Measurements from ENCODE around the gene CYB5D1. TPM values are rescaled to one million over a fixed set of nuclear protein-coding genes. Genes with fewer than 3 reads are reported as not detected.

Gene CYB5D1
- total RNA-seq, 1 donor, result 8.8 TPM

DNA sequence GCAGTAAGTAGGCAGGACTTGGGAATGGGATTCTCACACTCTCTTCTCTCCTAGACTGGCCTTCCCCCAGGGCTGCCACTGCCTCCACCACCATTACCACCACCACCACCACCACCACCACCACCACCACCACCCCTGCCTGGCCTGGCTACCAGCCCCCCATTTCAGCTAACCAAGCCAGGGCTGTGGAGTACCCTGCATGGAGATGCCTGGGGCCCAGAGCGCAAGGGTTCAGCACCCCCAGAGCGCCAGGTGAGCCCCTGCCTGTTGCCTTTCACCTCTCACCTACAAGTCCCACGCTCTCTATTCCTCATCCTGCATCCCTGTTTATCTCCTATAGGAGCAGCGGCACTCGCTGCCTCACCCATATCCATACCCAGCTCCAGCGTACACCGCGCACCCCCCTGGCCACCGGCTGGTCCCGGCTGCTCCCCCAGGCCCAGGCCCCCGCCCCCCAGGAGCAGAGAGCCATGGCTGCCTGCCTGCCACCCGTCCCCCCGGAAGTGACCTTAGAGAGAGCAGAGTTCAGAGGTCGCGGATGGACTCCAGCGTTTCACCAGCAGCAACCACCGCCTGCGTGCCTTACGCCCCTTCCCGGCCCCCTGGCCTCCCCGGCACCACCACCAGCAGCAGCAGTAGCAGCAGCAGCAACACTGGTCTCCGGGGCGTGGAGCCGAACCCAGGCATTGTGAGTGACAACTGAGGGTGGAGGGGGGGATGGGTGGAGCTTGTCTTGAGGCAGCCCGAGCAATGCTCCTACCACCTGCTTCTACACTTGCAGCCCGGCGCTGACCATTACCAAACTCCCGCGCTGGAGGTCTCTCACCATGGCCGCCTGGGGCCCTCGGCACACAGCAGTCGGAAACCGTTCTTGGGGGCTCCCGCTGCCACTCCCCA lies 10.8 kb upstream of the CYB5D1 start:
- no peak overlapping the region for H3K4me3 ChIP-seq (ENCODE audit: low read length)
- H3K4me1 ChIP-seq (ENCODE audit: insufficient read depth, low read length), result peaks cover 34% of the 10 kb centered on the region
- no peaks in the 10 kb centered on the region for H3K27me3 ChIP-seq (ENCODE audit: insufficient read depth, low read length)
- H3K9me3 ChIP-seq (ENCODE audit: low read depth, low read length), result no peaks in the 10 kb centered on the region

DNA sequence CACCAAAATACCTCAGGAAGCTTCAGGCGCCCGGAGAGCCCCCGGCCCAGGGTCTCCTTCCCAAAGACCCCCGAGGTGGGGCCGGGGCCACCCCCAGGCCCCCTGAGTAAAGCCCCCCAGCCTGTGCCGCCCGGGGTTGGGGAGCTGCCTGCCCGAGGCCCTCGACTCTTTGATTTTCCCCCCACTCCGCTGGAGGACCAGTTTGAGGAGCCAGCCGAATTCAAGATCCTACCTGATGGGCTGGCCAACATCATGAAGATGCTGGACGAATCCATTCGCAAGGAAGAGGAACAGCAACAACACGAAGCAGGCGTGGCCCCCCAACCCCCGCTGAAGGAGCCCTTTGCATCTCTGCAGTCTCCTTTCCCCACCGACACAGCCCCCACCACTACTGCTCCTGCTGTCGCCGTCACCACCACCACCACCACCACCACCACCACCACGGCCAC lies 9.6 kb upstream of the CYB5D1 start:
- H3K27me3 ChIP-seq (ENCODE audit: insufficient read depth, low read length), result no peaks in the 10 kb centered on the region
- no peak overlapping the region for H3K4me3 ChIP-seq (ENCODE audit: low read length)
- H3K4me1 ChIP-seq (ENCODE audit: insufficient read depth, low read length), result peaks cover 33% of the 10 kb centered on the region
- no peaks in the 10 kb centered on the region for H3K9me3 ChIP-seq (ENCODE audit: low read depth, low read length)

DNA sequence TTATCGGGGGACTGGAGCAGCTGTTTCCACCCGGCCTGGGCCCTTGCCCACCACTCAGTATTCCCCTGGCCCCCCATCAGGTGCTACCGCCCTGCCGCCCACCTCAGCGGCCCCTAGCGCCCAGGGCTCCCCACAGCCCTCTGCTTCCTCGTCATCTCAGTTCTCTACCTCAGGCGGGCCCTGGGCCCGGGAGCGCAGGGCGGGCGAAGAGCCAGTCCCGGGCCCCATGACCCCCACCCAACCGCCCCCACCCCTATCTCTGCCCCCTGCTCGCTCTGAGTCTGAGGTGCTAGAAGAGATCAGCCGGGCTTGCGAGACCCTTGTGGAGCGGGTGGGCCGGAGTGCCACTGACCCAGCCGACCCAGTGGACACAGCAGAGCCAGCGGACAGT lies 9.1 kb upstream of the CYB5D1 start:
- Histone ChIP-seq H3K4me3 (ENCODE audit: low read length) (no peak overlapping the region), H3K4me1 (ENCODE audit: insufficient read depth, low read length) (peaks cover 33% of the 10 kb centered on the region), H3K27me3 (ENCODE audit: insufficient read depth, low read length) (no peaks in the 10 kb centered on the region), H3K9me3 (ENCODE audit: low read depth, low read length) (no peaks in the 10 kb centered on the region)

DNA sequence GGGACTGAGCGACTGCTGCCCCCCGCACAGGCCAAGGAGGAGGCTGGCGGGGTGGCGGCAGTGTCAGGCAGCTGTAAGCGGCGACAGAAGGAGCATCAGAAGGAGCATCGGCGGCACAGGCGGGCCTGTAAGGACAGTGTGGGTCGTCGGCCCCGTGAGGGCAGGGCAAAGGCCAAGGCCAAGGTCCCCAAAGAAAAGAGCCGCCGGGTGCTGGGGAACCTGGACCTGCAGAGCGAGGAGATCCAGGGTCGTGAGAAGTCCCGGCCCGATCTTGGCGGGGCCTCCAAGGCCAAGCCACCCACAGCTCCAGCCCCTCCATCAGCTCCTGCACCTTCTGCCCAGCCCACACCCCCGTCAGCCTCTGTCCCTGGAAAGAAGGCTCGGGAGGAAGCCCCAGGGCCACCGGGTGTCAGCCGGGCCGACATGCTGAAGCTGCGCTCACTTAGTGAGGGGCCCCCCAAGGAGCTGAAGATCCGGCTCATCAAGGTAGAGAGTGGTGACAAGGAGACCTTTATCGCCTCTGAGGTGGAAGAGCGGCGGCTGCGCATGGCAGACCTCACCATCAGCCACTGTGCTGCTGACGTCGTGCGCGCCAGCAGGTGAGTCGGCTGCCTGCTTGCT lies 8.6 kb upstream of the CYB5D1 start:
- H3K4me3 ChIP-seq (ENCODE audit: low read length), result no peak overlapping the region
- no peaks in the 10 kb centered on the region for H3K9me3 ChIP-seq (ENCODE audit: low read depth, low read length)
- H3K4me1 ChIP-seq (ENCODE audit: insufficient read depth, low read length), result peaks cover 31% of the 10 kb centered on the region
- H3K27me3 ChIP-seq (ENCODE audit: insufficient read depth, low read length), result no peaks in the 10 kb centered on the region

DNA sequence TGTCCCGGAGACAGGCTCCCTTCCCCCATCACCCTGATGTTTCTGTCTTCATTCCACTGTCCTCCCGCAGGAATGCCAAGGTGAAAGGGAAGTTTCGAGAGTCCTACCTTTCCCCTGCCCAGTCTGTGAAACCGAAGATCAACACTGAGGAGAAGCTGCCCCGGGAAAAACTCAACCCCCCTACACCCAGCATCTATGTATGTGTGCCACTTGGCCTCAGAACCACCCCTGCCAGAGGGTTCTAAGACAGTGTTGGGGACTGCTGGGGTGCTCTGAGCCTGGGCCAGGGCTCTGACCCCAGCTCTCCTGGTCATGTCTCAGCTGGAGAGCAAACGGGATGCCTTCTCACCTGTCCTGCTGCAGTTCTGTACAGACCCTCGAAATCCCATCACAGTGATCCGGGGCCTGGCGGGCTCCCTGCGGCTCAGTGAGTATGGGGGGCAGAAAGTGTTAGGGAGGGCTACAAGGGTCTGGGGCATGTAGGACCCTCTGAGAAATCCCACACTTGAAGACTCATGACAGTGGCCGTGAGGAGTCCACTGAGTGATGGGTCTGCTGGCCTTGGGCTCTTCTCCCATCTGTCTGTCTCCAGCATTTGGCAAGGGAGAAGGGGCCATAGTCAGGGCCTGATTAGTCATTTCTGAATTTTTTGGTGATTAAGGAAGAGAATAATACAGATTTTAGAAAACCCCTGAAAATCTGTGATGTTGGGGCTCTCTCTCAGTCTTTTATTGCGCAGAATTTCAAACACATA lies 7.9 kb upstream of the CYB5D1 start:
- Histone ChIP-seq H3K9me3 (ENCODE audit: low read depth, low read length) (no peaks in the 10 kb centered on the region), H3K27me3 (ENCODE audit: insufficient read depth, low read length) (no peaks in the 10 kb centered on the region), H3K4me3 (ENCODE audit: low read length) (no peak overlapping the region), H3K4me1 (ENCODE audit: insufficient read depth, low read length) (peaks cover 24% of the 10 kb centered on the region)

DNA sequence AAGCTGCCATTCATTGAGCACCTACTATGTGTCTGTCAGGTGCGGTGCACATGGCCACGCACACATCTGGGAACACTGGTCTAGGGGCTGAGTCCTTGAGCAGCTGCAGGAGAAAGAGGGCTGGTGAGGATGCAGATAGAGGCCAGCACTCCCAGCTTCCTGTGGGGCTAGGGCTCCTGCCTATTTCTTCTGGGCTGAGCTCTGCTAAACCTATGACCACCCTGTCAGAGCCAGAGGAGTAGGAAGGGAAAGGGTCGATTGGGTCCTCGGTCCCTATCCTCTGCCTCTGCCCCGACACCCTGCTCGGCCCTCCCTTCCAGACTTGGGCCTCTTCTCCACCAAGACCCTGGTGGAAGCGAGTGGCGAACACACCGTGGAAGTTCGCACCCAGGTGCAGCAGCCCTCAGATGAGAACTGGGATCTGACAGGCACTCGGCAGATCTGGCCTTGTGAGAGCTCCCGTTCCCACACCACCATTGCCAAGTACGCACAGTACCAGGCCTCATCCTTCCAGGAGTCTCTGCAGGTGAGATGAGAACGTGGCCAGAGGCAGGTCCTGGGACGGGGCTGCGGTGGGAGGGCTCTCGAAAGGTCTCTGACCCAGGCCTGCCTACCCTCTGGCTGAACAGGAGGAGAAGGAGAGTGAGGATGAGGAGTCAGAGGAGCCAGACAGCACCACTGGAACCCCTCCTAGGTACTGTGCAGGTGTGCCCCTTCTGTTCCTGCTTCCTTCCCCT lies 6.9 kb upstream of the CYB5D1 start:
- Histone ChIP-seq H3K4me3 (ENCODE audit: low read length) (no peak overlapping the region), H3K4me1 (ENCODE audit: insufficient read depth, low read length) (peaks cover 25% of the 10 kb centered on the region), H3K9me3 (ENCODE audit: low read depth, low read length) (no peaks in the 10 kb centered on the region), H3K27me3 (ENCODE audit: insufficient read depth, low read length) (no peaks in the 10 kb centered on the region)

DNA sequence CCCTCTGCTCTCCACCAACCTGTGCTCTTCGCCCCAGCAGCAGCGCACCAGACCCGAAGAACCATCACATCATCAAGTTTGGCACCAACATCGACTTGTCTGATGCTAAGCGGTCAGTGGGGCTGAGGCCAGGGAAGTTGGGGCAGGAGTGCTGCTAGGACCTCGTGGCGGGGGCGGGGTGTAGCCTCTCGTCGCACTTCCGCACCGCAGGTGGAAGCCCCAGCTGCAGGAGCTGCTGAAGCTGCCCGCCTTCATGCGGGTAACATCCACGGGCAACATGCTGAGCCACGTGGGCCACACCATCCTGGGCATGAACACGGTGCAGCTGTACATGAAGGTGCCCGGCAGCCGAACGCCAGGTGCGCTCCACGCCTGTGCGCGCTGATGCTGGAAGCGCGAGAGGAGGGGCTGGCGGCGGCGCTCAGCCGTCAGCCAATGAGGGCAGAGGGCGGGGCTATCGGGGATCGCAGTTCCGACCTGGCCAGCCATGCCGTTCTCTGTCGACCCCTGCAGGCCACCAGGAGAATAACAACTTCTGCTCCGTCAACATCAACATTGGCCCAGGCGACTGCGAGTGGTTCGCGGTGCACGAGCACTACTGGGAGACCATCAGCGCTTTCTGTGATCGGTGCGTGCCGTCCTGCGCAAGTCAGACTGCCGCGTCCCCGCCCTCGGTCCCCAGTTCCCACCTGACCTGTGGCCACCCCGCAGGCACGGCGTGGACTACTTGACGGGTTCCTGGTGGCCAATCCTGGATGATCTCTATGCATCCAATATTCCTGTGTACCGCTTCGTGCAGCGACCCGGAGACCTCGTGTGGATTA lies 6.2 kb upstream of the CYB5D1 start:
- Histone ChIP-seq H3K27me3 (ENCODE audit: insufficient read depth, low read length) (no peaks in the 10 kb centered on the region), H3K4me1 (ENCODE audit: insufficient read depth, low read length) (peaks cover 33% of the 10 kb centered on the region), H3K9me3 (ENCODE audit: low read depth, low read length) (no peaks in the 10 kb centered on the region), H3K4me3 (ENCODE audit: low read length) (peak overlapping the region; percentile 2)

DNA sequence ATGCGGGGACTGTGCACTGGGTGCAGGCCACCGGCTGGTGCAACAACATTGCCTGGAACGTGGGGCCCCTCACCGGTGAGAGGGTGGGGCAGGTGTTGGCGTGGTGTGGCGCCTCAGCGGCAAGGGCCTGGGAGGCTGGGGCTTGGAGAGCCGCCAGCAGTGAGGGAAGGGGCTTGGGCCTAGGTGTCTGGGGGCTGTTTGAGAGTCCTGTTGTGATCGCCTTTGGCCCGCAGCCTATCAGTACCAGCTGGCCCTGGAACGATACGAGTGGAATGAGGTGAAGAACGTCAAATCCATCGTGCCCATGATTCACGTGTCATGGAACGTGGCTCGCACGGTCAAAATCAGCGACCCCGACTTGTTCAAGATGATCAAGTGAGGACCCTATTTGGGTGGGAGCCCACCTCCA lies 5.5 kb upstream of the CYB5D1 start:
- no peaks in the 10 kb centered on the region for H3K27me3 ChIP-seq (ENCODE audit: insufficient read depth, low read length)
- H3K9me3 ChIP-seq (ENCODE audit: low read depth, low read length), result no peaks in the 10 kb centered on the region
- H3K4me1 ChIP-seq (ENCODE audit: insufficient read depth, low read length), result peaks cover 35% of the 10 kb centered on the region
- H3K4me3 ChIP-seq (ENCODE audit: low read length), result no peak overlapping the region

DNA sequence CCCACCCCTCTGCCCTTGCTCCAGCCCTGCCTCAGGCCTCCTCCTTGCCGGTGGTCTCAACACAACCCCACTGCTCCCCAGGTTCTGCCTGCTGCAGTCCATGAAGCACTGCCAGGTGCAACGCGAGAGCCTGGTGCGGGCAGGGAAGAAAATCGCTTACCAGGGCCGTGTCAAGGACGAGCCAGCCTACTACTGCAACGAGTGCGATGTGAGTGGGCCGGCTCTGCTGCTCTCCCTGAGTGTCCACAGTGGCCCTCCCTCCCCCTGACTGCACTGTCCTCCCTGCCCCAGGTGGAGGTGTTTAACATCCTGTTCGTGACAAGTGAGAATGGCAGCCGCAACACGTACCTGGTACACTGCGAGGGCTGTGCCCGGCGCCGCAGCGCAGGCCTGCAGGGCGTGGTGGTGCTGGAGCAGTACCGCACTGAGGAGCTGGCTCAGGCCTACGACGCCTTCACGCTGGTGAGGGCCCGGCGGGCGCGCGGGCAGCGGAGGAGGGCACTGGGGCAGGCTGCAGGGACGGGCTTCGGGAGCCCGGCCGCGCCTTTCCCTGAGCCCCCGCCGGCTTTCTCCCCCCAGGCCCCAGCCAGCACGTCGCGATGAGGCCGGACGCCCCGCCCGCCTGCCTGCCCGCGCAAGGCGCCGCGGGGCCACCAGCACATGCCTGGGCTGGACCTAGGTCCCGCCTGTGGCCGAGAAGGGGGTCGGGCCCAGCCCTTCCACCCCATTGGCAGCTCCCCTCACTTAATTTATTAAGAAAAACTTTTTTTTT lies 4.7 kb upstream of the CYB5D1 start:
- Histone ChIP-seq H3K4me1 (ENCODE audit: insufficient read depth, low read length) (peaks cover 38% of the 10 kb centered on the region), H3K4me3 (ENCODE audit: low read length) (no peak overlapping the region), H3K9me3 (ENCODE audit: low read depth, low read length) (no peaks in the 10 kb centered on the region), H3K27me3 (ENCODE audit: insufficient read depth, low read length) (no peaks in the 10 kb centered on the region)

DNA sequence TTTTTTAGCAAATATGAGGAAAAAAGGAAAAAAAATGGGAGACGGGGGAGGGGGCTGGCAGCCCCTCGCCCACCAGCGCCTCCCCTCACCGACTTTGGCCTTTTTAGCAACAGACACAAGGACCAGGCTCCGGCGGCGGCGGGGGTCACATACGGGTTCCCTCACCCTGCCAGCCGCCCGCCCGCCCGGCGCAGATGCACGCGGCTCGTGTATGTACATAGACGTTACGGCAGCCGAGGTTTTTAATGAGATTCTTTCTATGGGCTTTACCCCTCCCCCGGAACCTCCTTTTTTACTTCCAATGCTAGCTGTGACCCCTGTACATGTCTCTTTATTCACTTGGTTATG lies 4.1 kb upstream of the CYB5D1 start:
- Histone ChIP-seq H3K27me3 (ENCODE audit: insufficient read depth, low read length) (no peaks in the 10 kb centered on the region), H3K4me3 (ENCODE audit: low read length) (no peak overlapping the region), H3K4me1 (ENCODE audit: insufficient read depth, low read length) (peaks cover 43% of the 10 kb centered on the region), H3K9me3 (ENCODE audit: low read depth, low read length) (no peaks in the 10 kb centered on the region)

DNA sequence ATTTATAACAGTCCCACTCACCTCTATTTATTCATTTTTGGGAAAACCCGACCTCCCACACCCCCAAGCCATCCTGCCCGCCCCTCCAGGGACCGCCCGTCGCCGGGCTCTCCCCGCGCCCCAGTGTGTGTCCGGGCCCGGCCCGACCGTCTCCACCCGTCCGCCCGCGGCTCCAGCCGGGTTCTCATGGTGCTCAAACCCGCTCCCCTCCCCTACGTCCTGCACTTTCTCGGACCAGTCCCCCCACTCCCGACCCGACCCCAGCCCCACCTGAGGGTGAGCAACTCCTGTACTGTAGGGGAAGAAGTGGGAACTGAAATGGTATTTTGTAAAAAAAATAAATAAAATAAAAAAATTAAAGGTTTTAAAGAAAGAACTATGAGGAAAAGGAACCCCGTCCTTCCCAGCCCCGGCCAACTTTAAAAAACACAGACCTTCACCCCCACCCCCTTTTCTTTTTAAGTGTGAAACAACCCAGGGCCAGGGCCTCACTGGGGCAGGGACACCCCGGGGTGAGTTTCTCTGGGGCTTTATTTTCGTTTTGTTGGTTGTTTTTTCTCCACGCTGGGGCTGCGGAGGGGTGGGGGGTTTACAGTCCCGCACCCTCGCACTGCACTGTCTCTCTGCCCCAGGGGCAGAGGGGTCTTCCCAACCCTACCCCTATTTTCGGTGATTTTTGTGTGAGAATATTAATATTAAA lies 3.6 kb upstream of the CYB5D1 start:
- Histone ChIP-seq H3K9me3 (ENCODE audit: low read depth, low read length) (no peaks in the 10 kb centered on the region), H3K4me1 (ENCODE audit: insufficient read depth, low read length) (peaks cover 48% of the 10 kb centered on the region), H3K4me3 (ENCODE audit: low read length) (no peak overlapping the region), H3K27me3 (ENCODE audit: insufficient read depth, low read length) (no peaks in the 10 kb centered on the region)

DNA sequence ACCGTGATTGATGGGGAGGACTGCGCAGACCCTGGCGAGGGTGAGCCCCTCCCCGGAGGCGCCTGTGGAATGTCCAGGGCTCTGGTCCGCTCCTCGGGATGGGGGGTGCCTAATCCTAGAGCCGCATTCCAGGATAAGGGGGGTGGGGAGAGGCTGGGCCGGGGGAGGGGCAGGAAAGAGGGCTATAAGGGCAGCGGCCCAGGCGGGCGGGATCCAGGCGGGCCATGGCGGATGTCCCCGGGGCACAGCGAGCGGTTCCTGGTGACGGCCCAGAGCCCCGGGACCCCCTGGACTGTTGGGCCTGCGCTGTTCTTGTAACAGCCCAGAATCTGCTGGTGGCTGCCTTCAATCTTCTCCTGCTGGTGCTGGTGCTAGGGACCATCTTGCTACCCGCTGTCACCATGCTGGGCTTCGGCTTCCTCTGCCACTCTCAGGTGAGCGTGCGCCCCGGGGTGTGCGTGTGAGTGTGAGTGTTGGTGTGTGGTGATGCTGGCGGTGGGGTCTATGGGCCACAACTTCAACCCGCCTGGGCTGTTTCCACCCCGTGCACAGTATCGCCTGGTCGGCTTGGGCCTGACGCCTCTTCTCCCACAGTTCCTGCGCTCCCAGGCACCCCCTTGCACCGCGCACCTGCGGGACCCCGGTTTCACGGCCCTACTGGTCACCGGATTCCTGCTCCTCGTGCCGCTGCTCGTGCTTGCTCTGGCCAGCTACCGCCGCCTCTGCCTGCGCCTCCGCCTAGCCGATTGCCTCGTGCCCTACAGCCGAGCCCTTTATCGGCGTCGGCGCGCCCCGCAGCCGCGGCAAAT lies 2.7 kb upstream of the CYB5D1 start, which contains the start of gene TMEM88:
TMEM88 (plus strand) TSS at position 216 of the 809 bp plus-strand sequence; CDS start at position 225, 9 bp downstream.
- Histone ChIP-seq H3K4me3 (ENCODE audit: low read length) (no peak within 1 kb of the TSS), H3K9me3 (ENCODE audit: low read depth, low read length) (no peaks in the 10 kb centered on the region), H3K27me3 (ENCODE audit: insufficient read depth, low read length) (no peaks in the 10 kb centered on the region), H3K4me1 (ENCODE audit: insufficient read depth, low read length) (peaks cover 48% of the 10 kb centered on the region)
